Suprapubic skin (tissue), 4 donors: Measurements from ENCODE around the gene SPDYE6.
"Not testable (repeated sequence)": the region's sequence is repeated elsewhere in the genome, so short reads cannot be mapped to it uniquely, and the experiment has no call there.

ENCODE experiments used
- POLR2A ChIP-seq, 2 donors: fragments of 450-650 bp; IDR thresholded peaks; one replicate each; pipeline ENCODE4 v1.6.1; 2017; ENCODE audit warnings: antibody characterized with exemption in 2 of 2, mild to moderate bottlenecking in 2 of 2, moderate library complexity in 2 of 2
- POLR2AphosphoS5 ChIP-seq, 3 donors: sonication (generic); formaldehyde crosslinking; IDR thresholded peaks; one replicate each; pipeline ENCODE4 v1.6.1; 2017; ENCODE audit warnings: antibody characterized with exemption in 3 of 3

- not testable (repeated sequence) for TF ChIP-seq POLR2A, POLR2AphosphoS5 (IDR thresholded peaks at IDR 0.05)
Observed at GRCh38 chr7:102364394-102364886, 8.2 kb upstream of the SPDYE6 start.
